GM23338 (cell line): ENCODE data around the gene PKDCC.

ENCODE experiments used
- CREB1 ChIP-seq: fragments of 250-450 bp; sonication (Bioruptor Pico); IDR thresholded peaks from 2 replicates; pipeline ENCODE4 v1.5.0; 2020; ENCODE audit warnings: low read depth, mild to moderate bottlenecking, moderate library complexity
- EZH2 ChIP-seq: fragments of 200-600 bp; sonication (generic); IDR thresholded peaks from one replicate; pipeline ENCODE4 v1.8.0; 2017; ENCODE audit warnings: antibody characterized with exemption, mild to moderate bottlenecking, low read depth; ENCODE audit not compliant: unreplicated experiment
- POLR2AphosphoS5 ChIP-seq: IDR thresholded peaks from 2 replicates; pipeline ENCODE4 v1.6.1; 2016; ENCODE audit warnings: antibody characterized with exemption, low read depth
- TF ChIP-seq, protein P1 (sequence below), 2 experiments: fragments of 200-600 bp in 1 of 2; sonication (generic) in 1 of 2; conservative IDR thresholded peaks; 2 replicates each; pipeline versions ENCODE4 v1.5.1 to v1.6.1; 2016 to 2017; ENCODE audit warnings: antibody characterized with exemption in 2 of 2, low read depth in 2 of 2, mild to moderate bottlenecking in 2 of 2, moderate library complexity in 1 of 2

- TF ChIP-seq CREB1 (no peak), EZH2 (no peak), POLR2AphosphoS5 (no peak)
- TF ChIP-seq, protein P1, sequence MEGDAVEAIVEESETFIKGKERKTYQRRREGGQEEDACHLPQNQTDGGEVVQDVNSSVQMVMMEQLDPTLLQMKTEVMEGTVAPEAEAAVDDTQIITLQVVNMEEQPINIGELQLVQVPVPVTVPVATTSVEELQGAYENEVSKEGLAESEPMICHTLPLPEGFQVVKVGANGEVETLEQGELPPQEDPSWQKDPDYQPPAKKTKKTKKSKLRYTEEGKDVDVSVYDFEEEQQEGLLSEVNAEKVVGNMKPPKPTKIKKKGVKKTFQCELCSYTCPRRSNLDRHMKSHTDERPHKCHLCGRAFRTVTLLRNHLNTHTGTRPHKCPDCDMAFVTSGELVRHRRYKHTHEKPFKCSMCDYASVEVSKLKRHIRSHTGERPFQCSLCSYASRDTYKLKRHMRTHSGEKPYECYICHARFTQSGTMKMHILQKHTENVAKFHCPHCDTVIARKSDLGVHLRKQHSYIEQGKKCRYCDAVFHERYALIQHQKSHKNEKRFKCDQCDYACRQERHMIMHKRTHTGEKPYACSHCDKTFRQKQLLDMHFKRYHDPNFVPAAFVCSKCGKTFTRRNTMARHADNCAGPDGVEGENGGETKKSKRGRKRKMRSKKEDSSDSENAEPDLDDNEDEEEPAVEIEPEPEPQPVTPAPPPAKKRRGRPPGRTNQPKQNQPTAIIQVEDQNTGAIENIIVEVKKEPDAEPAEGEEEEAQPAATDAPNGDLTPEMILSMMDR (conservative IDR thresholded peaks at IDR 0.05; ENCODE audit: low read depth in 2 of 2): no peak
Observed at GRCh38 chr2:42060718-42061619, 13.1 kb downstream of the PKDCC start.
